ENCODE results near the gene RETREG1. TPM values are rescaled to one million over a fixed set of nuclear protein-coding genes. Genes with fewer than 3 reads are reported as not detected.

The RETREG1 gene
- total and polyA plus RNA-seq, 12 donors: 14.6 to 337 (median 216) TPM

GRCh38 chr5:16427587-16427986 is 189.2 kb downstream of the RETREG1 start:
- H3K27me3 ChIP-seq: peaks cover 0 to 4% (median 0%) of the 10 kb centered on the region in 7 donors
- WGBS, 2 donors: 40 to 45% methylated on average over 11 of the region's 11 CpGs
- ATAC-seq (no peak), DNase-seq (no peak)
- H3K4me3 ChIP-seq: no peak overlapping the region
- no peak overlapping the region for H3K27ac ChIP-seq
- peaks cover 0 to 7% (median 0%) of the 10 kb centered on the region in 9 donors for H3K4me1 ChIP-seq
- H3K36me3 ChIP-seq: no peaks in the 10 kb centered on the region
- no peak for TF ChIP-seq CTCF (IDR thresholded peaks at IDR 0.05)
- intact Hi-C loops (cut with DNase I): no loop called here
- no peaks in the 10 kb centered on the region for H3K9me3 ChIP-seq

Other genes starting within 250 kb of the RETREG1 start
- 10 to 100 TPM; 41.9 to 74.0 (median 54.9) TPM for gene ZNF622, start 151.2 kb downstream of the RETREG1 start, total RNA-seq
- 100 to 1,000 TPM in 1 of 2 donors, 10 to 100 TPM in 1; 29.6 to 103 TPM for gene ZNF622, start 151.2 kb downstream of the RETREG1 start, polyA plus RNA-seq

Data from heart right ventricle (tissue), 16 donors.